LNCaP clone FGC (cell line): Measurements from ENCODE around the gene LAMA4.
"Not testable (repeated sequence)": the region's sequence is repeated elsewhere in the genome, so short reads cannot be mapped to it uniquely, and the experiment has no call there.

Experiments used
- DNase-seq: peaks from one replicate; pipeline ENCODE4 v3.0.0-alpha.2; 2011; ENCODE audit warnings: low read depth
- H3K4me3 ChIP-seq: 2 replicates; pipeline ENCODE4 v1.5.1; 2011; ENCODE audit warnings: mild to moderate bottlenecking, low read depth, low read length, control low read depth
- TF ChIP-seq, protein P1 (sequence below): IDR thresholded peaks from 2 replicates; pipeline ENCODE4 v1.5.1; 2012; ENCODE audit warnings: mild to moderate bottlenecking; ENCODE audit not compliant: control insufficient read depth, insufficient read depth; ENCODE audit errors: extremely low read depth

The LAMA4 gene

DNA sequence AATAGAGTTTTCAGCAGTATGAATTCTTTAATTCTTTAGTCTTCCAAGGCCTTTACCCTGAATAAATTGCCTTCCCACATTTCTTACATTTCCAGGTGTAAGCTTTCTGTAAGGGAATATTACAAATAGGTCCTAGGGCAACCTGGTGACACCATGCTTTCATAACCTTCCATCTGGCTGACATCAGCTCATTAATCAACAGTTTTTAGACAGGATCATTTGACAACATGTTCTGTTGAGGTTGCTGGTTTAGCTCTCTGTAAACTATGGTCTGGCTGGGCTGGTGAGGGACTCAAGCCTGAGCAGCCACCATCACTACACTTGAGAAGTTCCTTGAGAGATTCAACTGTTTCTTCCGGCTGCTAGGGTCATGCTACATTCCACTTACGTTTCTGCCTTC lies 147.8 kb downstream of the LAMA4 start:
- H3K4me3 ChIP-seq, result no peak overlapping the region
- TF ChIP-seq, protein P1, sequence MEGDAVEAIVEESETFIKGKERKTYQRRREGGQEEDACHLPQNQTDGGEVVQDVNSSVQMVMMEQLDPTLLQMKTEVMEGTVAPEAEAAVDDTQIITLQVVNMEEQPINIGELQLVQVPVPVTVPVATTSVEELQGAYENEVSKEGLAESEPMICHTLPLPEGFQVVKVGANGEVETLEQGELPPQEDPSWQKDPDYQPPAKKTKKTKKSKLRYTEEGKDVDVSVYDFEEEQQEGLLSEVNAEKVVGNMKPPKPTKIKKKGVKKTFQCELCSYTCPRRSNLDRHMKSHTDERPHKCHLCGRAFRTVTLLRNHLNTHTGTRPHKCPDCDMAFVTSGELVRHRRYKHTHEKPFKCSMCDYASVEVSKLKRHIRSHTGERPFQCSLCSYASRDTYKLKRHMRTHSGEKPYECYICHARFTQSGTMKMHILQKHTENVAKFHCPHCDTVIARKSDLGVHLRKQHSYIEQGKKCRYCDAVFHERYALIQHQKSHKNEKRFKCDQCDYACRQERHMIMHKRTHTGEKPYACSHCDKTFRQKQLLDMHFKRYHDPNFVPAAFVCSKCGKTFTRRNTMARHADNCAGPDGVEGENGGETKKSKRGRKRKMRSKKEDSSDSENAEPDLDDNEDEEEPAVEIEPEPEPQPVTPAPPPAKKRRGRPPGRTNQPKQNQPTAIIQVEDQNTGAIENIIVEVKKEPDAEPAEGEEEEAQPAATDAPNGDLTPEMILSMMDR, result no peak
- DNase-seq, result no peak

DNA sequence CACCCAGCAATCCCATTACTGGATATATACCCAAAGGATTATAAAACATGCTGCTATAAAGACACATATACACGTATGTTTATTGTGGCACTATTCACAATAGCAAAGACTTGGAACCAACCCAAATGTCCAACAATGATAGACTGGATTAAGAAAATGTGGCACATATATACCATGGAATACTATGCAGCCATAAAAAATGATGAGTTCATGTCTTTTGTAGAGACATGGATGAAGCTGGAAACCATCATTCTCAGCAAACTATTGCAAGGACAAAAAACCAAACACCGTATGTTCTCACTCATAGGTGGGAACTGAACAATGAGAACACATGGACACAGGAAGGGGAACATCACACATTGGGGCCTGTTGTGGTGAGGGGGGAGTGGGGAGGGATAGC lies 148.3 kb downstream of the LAMA4 start:
- DNase-seq, H3K4me3 ChIP-seq: not testable (repeated sequence)

DNA sequence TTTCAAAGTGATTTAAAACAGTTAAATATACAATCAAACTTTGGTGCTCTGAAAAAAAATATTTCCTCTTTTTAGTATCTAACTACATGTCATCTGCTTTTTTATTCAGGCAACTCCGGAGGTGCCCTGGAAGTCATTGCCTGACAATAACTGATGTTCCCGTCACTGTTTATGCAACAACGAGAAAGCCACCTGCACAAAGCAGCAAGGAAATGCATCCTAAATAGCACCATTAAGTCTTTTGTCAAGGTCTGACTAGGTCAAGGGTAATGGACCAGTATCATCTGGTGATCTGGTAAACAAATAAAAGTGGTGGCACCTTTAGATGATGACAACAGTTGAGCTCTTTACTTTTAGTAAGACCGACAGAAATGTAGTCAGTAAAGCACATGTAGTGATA lies 153.8 kb downstream of the LAMA4 start:
- no peak overlapping the region for H3K4me3 ChIP-seq
- no peak for DNase-seq
- TF ChIP-seq, protein P1, result no peak

DNA sequence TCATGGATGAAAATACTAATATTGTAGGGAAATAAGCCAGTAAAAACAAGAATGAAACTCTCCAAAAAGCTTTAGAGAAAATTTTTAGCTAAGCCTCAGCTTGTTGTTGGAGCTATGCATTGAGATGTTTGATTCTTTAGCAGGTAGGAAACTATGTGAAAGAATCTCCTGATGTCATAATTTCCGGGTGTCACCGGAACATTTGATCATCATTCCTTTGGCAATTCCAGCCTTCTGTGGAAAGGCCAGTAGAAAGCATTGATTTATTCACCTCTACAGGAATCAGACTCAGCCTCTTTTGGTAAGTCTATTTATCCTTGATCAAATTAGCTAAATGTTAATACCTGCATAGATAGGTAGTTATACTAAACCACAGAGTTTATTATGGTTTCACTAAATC lies 157.5 kb downstream of the LAMA4 start:
- no peak for DNase-seq
- TF ChIP-seq, protein P1, result no peak

DNA sequence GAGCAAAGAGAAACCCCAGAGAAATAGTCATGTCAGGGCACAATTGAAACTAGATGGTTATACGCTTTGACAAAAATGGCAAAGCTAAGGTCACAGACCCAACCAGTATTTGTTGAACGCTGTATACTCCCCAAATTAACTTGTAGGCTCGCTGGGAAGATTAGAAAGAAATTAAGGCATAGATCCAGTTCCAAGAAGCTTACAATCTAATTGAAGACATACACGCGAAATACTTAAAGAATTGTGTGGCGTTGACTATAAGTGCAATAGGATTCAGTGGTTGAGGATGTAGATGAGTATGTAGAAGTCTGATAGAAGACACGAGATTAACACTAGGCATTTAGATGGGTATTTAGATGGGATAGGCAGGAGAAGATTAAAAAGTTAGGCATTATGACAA lies 166.5 kb downstream of the LAMA4 start:
- peak overlapping the region; percentile 84 for H3K4me3 ChIP-seq

More for the DNA sequence above, 157.5 kb downstream of the LAMA4 start:
- H3K4me3 ChIP-seq, result no peak overlapping the region

DNA sequence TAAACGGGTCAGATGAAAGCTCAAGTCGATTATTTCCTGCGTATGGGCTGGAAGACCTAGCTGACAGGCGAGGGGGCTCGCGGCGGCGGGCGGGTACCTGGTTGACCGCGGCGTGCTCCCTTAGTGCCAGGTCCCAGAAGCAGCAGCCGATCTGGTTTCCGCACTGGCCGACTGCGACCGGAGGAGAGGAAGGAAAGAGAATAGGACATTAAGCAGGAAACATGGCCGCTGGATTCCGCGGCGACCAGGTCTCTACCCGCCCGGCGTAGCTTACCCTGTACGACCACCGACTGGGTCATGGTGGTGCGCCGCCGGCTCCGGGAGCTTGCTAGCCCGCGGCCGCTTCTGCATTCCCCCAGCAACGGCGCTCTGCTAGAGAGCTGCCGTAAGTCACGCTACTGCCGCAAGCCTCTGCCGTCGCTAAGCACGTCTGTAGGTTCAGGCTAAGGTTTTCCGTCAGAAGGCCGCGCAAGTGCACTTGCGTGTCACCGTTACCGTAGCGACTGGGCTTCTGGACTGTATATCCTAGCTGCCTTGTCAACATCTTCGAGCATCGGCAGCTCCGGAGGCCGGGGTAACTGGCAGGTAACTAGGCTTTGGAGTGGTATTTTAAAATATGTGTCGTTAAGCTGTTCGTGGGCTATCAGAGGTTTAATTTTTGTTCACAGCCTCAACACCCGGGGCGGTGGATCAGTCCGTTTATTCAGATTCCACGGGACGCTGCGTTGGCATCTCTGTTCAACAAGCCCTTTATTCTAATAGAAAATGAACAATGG lies 167.0 kb downstream of the LAMA4 start, which contains the start of the genes FAM229B and TUBE1:
Gene FAM229B (plus strand): TSS at position 456 of the 776 bp plus-strand sequence. CDS start 11,693 bp downstream, outside the sequence.
Gene TUBE1 (minus strand): TSS at position 347 of the 776 bp plus-strand sequence. CDS start 48 bp downstream, at position 299.
- peak; percentile 92 for DNase-seq
- peak within 1 kb of the TSS; percentile 84 for H3K4me3 ChIP-seq
- TF ChIP-seq, protein P1, result no peak

More for the DNA sequence above, 166.5 kb downstream of the LAMA4 start:
- DNase-seq, result no peak
- TF ChIP-seq, protein P1, result no peak

DNA sequence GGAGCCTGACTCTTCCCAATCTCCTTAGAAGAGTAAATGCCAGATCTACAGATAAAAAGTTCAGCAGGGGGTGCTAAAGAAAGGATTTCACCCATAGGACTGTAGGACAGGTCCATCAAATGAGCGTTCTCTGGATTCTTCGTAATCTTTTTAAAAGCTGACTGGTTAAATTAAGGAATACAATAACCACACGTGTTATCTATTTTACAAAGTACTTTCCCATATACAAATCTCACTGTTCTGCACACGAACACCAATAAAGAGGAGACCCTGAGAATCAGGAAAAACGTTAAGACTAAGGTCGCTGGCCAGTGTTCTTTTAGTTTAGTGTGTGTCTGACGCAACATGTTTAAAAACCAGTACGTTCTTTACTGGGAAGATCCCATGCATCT lies 167.6 kb downstream of the LAMA4 start:
- TF ChIP-seq, protein P1, result 0 out of 2 replicates have a peak, but pooled peaks have one; percentile 26
- peak; percentile 11 for DNase-seq
- peak overlapping the region; percentile 84 for H3K4me3 ChIP-seq
